Neural crest cell (in vitro differentiated cells): ENCODE results near the gene KRTAP6-1. TPM values are rescaled to one million over a fixed set of nuclear protein-coding genes. Genes with fewer than 3 reads are reported as not detected.

Experiments
- DNase-seq: peaks from one replicate; pipeline ENCODE4 v3.0.0; 2021; ENCODE audit warnings: low read depth, mixed read lengths, low spot score
- H3K27ac Mint-ChIP-seq: one replicate; pipeline ENCODE4 v1.8.0; 2021; ENCODE audit warnings: mild to moderate bottlenecking, mixed read lengths; ENCODE audit not compliant: unreplicated experiment
- H3K27me3 Mint-ChIP-seq: 2 replicates; pipeline ENCODE4 v1.8.0; 2021; ENCODE audit warnings: low read depth, mild to moderate bottlenecking, mixed read lengths
- H3K36me3 Mint-ChIP-seq: 2 replicates; pipeline ENCODE4 v1.8.0; 2021; ENCODE audit warnings: low read depth, mild to moderate bottlenecking, mixed read lengths
- H3K4me1 Mint-ChIP-seq: 2 replicates; pipeline ENCODE4 v1.8.0; 2021; ENCODE audit warnings: mixed read lengths
- H3K4me3 Mint-ChIP-seq: one replicate; pipeline ENCODE4 v1.8.0; 2021; ENCODE audit warnings: mild to moderate bottlenecking, mixed read lengths
- H3K9me3 Mint-ChIP-seq: 2 replicates; pipeline ENCODE4 v1.8.0; 2021; ENCODE audit warnings: mixed read lengths
- CTCF ChIP-seq: fragments of 200-600 bp; sonication (generic); conservative IDR thresholded peaks from 2 replicates; pipeline ENCODE4 v1.5.0; 2021; ENCODE audit warnings: antibody characterized with exemption, mild to moderate bottlenecking
- long read RNA-seq: library from polyadenylated mRNA; unstranded; transcript quantifications from one replicate; pipeline ENCODE4 v2.0.0, GENCODE V29; 2020
- total RNA-seq: library from RNA; stranded (reverse); gene quantifications from 2 replicates; pipeline ENCODE4 v1.2.1, GENCODE V29; 2021

The KRTAP6-1 gene
- total RNA-seq: not detected in 2 replicates
- long read RNA-seq: 0 reads

- Mint-ChIP-seq H3K9me3 (peaks cover 16% of the 10 kb centered on the region), H3K36me3 (peaks cover 2% of the 10 kb centered on the region), H3K27ac (no peak within 1 kb of the TSS), H3K4me1 (no peaks in the 10 kb centered on the region), H3K27me3 (no peaks in the 10 kb centered on the region), H3K4me3 (no peak within 1 kb of the TSS)
- TF ChIP-seq CTCF: no peak
- no peak for DNase-seq
Observed at GRCh38 chr21:30613836-30614235, at the start of gene KRTAP6-1. Gene KRTAP6-1, minus strand, starts transcription at chr21:30613930. Its CDS starts 26 bp downstream, at chr21:30613904.

- peaks cover 5% of the 10 kb centered on the region for H3K27me3 Mint-ChIP-seq
- H3K4me3 Mint-ChIP-seq: no peak overlapping the region
- H3K36me3 Mint-ChIP-seq: peaks cover 4% of the 10 kb centered on the region
- H3K9me3 Mint-ChIP-seq: peaks cover 17% of the 10 kb centered on the region
- H3K4me1 Mint-ChIP-seq: no peaks in the 10 kb centered on the region
- no peak overlapping the region for H3K27ac Mint-ChIP-seq
- DNase-seq: no peak
- no peak for TF ChIP-seq CTCF
Observed at GRCh38 chr21:30652891-30653290, 39.2 kb upstream of the KRTAP6-1 start.

GRCh38 chr21:30646904-30647414 is 33.2 kb upstream of the KRTAP6-1 start:
- Mint-ChIP-seq H3K9me3 (peaks cover 25% of the 10 kb centered on the region), H3K4me1 (no peaks in the 10 kb centered on the region), H3K27me3 (peaks cover 2% of the 10 kb centered on the region), H3K27ac (no peak overlapping the region), H3K4me3 (no peak overlapping the region), H3K36me3 (peaks cover 4% of the 10 kb centered on the region)
- DNase-seq: no peak
- TF ChIP-seq CTCF: no peak

DNA sequence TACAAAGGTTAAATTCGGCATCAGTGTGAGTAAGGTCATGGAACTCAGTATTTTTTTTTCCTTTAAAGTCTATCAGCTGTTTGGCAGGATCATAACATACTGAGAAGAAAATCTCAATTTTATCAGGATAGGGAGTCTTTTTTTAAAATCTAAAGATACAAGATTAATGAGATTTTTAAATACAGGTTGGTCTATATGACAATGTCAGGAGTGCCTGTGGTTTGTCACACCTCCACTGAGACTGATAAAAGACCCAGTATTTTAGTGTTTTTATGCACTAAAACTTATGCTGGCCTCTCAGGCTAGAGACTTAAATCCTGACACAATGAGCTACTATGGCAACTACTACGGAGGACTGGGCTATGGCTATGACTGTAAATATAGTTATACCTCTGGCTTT is 28.8 kb upstream of the KRTAP6-1 start, which contains the start of gene KRTAP20-3:
TSS of gene KRTAP20-3 (plus strand) at position 301 of the 400 bp plus-strand sequence.
- TF ChIP-seq CTCF: no peak
- no peak within 1 kb of the TSS for H3K27ac Mint-ChIP-seq

GRCh38 chr21:30638686-30639085 is 25.0 kb upstream of the KRTAP6-1 start:
- Mint-ChIP-seq H3K27me3 (no peaks in the 10 kb centered on the region), H3K27ac (peak overlapping the region; percentile 22), H3K4me3 (no peak overlapping the region), H3K4me1 (no peaks in the 10 kb centered on the region), H3K36me3 (no peaks in the 10 kb centered on the region), H3K9me3 (peaks cover 20% of the 10 kb centered on the region)
- DNase-seq: no peak
- no peak for TF ChIP-seq CTCF

More for the DNA sequence above, 28.8 kb upstream of the KRTAP6-1 start, which contains the start of gene KRTAP20-3:
- Mint-ChIP-seq H3K4me3 (no peak within 1 kb of the TSS), H3K4me1 (no peaks in the 10 kb centered on the region), H3K36me3 (no peaks in the 10 kb centered on the region), H3K27me3 (no peaks in the 10 kb centered on the region), H3K9me3 (peaks cover 28% of the 10 kb centered on the region)
- no peak for DNase-seq
